CD1c-positive myeloid dendritic cell (primary cell): ENCODE data around the gene ZFHX3.
"Not testable (repeated sequence)": the region's sequence is repeated elsewhere in the genome, so short reads cannot be mapped to it uniquely, and the experiment has no call there.

Experiments
- DNase-seq: peaks from one replicate; pipeline ENCODE4 v3.0.0-alpha.2; 2016; ENCODE audit errors: extremely low spot score

The ZFHX3 gene

GRCh38 chr16:72996291-72997062 lies 51.5 kb downstream of the ZFHX3 start:
- no peak for DNase-seq

DNA sequence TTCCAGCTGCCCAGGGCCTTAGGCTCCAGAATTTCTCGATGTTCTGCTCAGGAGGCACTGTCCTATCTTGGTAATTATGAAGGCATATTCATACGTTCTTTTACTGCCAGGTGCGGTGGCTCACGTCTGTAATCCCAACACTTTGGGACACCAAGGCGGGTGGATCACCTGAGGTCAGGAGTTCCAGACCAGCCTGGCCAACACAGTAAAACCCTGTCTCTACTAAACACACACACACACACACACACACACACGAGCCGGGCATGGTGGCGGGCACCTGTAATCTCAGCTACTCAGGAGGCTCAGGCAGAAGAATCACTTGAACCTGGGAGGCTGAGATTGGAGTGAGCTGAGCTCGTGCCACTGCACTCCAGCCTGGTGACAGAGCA lies 52.1 kb downstream of the ZFHX3 start:
- DNase-seq, result not testable (repeated sequence)

DNA sequence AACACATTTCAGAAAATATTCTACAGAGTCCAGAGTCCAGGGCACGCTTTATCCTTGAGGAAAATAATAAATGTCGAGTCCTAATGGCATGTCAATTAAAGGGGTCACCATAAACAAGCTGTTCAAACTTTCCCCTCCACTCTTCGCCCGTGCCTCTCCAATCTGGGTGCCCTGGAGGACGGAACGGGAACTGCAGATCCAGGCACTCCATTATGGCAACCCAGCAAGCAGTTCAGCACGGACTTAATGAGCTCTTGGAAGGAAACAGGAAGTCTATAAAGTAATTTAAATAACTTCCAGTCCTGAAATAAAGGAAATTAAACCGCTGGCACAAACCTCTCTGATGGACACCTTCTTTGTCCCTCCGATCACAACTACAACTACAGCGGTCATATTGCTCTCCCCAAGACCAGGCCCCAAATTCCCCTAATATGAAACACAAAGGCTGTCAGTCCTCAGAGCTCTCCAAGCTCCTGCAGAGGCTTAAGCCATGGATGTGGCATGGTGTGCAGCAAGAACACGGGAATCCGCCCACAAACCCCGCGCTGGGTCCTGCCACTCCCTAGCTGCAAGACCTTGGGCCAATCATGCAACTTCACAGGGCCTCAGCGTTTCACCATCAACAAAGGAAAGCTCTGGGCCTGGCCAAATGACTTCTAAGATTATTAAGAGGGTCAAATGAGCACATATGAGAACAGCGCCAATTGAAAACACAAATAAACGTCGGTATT lies 52.6 kb downstream of the ZFHX3 start:
- DNase-seq, result peak; percentile 41

GRCh38 chr16:72992142-72992601 lies 55.8 kb downstream of the ZFHX3 start:
- no peak for DNase-seq

DNA sequence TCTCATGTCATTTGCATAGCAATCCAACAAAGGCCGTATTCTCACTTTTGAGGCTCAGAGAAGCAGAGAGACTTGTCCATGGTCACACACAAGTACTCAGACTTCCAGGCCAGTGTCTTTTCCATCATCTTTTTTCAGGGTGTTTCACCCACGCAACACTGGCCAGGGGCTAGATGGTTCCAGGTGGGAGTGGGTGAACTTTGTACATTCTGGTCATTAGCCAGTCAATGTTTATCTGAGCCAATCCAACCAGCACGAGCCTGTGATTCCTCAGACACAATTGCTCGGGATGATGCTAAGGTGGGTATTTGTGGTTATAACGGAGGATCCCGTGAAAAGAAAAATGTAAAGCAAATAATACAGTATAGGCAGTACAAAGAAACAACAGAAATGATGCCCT lies 56.3 kb downstream of the ZFHX3 start:
- no peak for DNase-seq

- no peak for DNase-seq
These were observed 56.7 kb downstream of the ZFHX3 start for GRCh38 chr16:72991211-72991610.

- DNase-seq, result no peak
These were observed 57.4 kb downstream of the ZFHX3 start for GRCh38 chr16:72990571-72990970.

DNA sequence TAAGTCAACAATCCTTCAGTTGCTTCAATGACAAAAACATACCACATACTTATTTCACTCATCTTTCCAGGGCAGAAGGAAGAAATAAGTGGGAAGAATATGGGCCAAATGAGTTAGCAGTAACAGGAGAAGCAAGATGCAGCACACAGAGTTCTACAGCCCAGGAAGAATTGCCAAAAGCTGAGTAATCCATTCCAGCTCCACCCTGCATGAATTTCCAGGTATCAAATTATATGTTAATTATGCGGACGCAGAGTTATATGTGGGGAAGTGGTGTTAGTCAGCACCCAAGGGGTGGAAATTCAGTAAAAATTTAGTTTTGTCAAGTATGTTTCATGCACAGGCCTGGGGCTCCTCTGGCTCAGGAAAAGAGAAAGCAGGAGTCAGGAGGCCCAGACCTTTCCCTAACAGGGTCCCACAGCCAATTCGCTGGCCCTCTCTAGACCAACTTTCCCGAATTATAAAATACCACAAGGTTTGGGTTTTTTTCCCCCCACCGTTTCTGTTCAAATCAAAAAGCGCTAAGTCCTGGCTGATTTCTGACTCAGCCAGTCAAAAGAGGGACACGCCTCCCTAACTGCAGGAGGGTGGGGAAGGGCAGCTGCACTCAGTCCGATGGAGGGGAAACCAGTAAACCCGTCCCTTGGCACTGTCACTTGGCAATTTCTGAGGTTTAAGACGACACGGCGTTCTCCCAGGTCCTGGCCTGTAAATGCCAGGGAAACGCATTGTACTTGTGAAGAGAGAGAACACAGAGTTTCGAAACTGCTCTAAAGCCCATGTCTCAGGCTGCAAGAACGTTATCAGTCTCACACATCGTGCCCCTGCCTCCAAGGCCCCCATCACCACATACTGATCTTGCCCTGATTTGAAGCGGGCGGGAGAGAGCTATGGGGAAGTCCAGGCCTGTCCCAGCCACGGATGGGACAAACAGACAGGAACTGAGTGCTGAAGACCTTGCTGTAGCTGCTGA lies 58.1 kb downstream of the ZFHX3 start:
- peak; percentile 29 for DNase-seq

DNA sequence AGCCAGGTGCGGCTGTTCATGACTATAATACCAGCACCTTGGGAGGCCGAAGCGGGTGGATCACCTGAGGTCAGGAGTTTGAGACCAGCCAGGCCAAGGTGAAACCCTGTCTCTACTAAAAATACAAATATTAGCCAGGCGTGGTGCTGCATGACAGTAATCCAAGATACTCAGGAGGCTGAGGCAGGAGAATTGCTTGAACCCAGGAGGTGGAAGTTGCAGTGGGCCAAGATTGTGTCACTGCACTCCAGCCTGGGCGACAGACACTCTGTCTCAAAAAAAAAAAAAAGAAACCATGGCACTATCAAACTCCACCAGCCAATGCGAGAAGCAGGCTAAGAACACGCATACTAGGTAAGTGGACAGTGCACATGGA lies 58.7 kb downstream of the ZFHX3 start:
- not testable (repeated sequence) for DNase-seq

- no peak for DNase-seq
These were observed 59.4 kb downstream of the ZFHX3 start for GRCh38 chr16:72988569-72988968.

DNA sequence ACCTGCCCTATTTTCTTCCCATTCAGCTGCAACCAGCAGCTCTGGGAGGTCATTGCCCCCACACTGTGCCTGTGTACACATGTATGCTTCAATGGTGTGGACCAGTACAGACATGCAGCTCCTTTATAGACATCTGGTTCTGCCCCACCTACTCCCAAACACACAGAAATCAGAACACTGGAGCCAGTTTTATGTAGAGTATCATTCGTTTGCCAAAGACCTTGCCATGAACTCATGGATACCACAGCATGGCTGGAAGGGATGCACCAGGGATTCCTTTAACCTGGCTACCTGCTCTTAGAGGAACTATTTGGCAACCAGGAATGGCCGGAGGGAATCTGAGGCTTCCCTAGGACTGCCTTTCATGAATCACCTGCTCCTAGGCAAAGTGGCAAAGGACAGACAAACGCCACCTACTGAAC lies 60.4 kb downstream of the ZFHX3 start:
- no peak for DNase-seq

DNA sequence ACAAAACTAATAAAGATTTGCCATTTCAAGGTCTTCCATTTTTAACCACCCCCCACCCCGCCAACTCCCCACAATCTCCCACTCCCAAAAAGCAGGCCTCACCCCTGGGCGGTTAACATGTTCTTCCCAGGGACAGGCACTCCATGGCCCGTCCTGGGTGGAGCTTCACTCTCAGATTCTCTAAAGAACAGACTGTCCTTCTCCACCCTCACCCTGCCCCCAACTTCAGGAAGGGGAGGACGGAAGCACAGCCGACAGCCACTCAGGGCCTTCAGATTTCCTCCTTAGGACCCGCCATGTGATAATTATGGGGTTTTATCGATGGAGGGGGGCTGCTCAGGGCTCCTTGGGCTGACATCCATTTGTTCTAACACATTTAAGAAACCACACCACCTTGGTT lies 61.9 kb downstream of the ZFHX3 start:
- DNase-seq, result no peak

- DNase-seq, result no peak
These were observed 62.6 kb downstream of the ZFHX3 start for GRCh38 chr16:72985148-72985941.

DNA sequence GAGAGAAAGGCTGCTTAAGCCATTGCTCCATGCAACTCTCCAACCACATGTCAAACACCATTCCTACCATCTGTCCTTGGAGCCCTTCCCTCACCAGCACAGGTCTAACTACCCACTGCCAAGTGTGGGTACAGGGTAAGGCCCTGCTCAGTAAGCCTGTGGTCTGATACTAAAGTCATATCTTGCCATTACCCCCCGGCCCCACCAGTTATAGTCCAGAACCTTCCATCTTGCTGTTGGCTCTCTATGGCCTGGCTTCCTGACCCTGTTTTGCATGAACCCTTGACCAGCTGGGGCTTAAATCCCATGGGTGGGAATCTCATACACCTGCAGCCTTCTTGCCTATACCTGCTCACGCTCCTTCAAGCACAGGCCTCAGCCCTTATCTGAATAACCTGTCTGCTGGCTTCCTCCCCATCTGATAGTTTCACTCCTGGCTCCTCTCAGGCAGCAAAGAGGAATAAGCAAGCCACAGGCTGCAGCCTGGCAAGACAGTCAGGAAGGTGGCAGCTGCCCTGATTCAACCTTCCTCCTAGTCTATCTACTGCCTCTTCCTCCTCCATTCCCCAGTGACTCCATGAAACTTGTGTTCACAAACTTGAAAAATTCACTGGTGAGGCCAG lies 64.1 kb downstream of the ZFHX3 start:
- DNase-seq, result no peak

DNA sequence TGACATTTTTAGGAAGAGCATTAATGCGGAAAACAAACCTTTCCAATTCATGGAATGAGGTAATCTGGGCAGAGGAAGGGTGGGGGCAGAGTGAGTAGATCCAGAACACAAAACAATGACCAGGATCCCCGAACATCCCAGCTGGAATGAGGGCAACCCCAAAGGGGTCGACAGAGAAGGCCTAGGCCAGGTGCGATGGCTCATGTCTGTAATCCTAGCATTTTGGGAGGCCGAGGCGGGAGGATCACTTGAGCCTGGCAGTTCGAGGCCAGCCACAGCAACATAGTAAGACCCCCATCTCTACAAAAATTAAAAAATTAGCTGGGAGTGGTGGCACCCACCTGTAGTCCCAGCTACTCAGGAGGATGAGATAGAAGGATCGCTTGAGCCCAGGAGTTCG lies 64.7 kb downstream of the ZFHX3 start:
- no peak for DNase-seq

- DNase-seq, result no peak
These were observed 68.0 kb downstream of the ZFHX3 start for GRCh38 chr16:72979974-72980373.

DNA sequence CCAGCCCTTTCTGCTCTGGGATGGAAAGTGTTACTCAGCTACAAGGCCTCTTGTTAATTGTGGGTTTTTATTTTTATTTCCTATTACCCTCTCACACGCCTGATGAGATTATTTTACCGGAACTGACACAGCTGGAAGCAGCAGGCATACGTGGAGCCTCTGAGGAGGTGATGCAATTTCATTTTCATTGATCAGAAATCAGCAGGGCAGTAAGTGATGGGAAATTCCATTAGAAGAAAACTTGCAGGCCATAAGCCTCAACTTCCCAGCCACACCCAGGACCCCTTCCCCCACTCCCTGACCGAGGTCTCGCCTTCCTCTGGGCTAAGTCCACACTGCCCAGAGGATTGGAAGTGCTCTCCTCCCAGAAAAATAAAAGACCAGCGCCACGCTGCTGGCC lies 69.7 kb downstream of the ZFHX3 start:
- DNase-seq, result peak; percentile 7

DNA sequence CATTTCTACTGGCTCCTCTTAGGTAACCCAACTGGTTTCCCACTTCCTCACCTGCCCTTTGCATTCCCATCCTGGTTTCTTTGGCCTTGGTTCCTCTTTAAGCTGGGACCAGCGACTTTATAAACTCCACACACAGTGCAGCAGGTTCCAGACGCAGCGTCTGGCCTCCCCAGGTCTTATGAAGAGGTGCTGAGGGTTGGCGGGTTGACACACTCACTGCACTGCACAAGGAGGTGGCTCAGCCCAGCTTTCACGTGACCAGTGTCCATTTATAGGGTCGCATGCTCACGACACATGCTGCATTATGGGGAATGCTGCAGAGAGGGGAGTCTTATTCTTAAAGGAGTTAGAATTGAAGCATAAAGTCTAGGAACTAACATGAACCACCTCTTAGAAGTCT lies 70.8 kb downstream of the ZFHX3 start:
- DNase-seq, result no peak

GRCh38 chr16:72976438-72977064 lies 71.4 kb downstream of the ZFHX3 start:
- no peak for DNase-seq

GRCh38 chr16:72975809-72976437 lies 72.0 kb downstream of the ZFHX3 start:
- no peak for DNase-seq
